NCI-H2171 treated with DMSO at 0.1 percent for 48 hours (cell line): ENCODE data around the gene GNPDA2.

Experiments
- DNase-seq: peaks from one replicate; lab custom pipeline; 2025; lab: John Stamatoyannopoulos, UW

GNPDA2 gene

GRCh38 chr4:44679060-44679459, 47.3 kb downstream of the GNPDA2 start:
- DNase-seq: no peak

GRCh38 chr4:44678094-44679041, 48.0 kb downstream of the GNPDA2 start, which contains the start of gene GUF1:
Gene GUF1, plus strand, starts transcription at chr4:44678420. Its CDS starts 203 bp downstream, at chr4:44678623.
- peak; percentile 78 for DNase-seq

GRCh38 chr4:44675366-44675765, 51.0 kb downstream of the GNPDA2 start:
- DNase-seq: no peak

GRCh38 chr4:44674471-44674870, 51.9 kb downstream of the GNPDA2 start:
- DNase-seq: no peak

- DNase-seq: no peak
Measured at GRCh38 chr4:44671636-44672035, 54.7 kb downstream of the GNPDA2 start.

GRCh38 chr4:44670506-44671199, 55.7 kb downstream of the GNPDA2 start:
- no peak for DNase-seq

- DNase-seq: no peak
Measured at GRCh38 chr4:44668526-44668925, 57.8 kb downstream of the GNPDA2 start.

- no peak for DNase-seq
Measured at GRCh38 chr4:44663539-44664263, 62.7 kb downstream of the GNPDA2 start.

GRCh38 chr4:44662623-44663005, 63.7 kb downstream of the GNPDA2 start:
- DNase-seq: no peak

- no peak for DNase-seq
Measured at GRCh38 chr4:44661940-44662622, 64.3 kb downstream of the GNPDA2 start.

GRCh38 chr4:44660396-44660795, 66.0 kb downstream of the GNPDA2 start:
- no peak for DNase-seq

- DNase-seq: no peak
Measured at GRCh38 chr4:44652002-44652401, 74.4 kb downstream of the GNPDA2 start.
